Chondrocyte (in vitro differentiated cells): ENCODE data around the gene SSNA1. TPM values are rescaled to one million over a fixed set of nuclear protein-coding genes. Genes with fewer than 3 reads are reported as not detected.

Source experiments
- DNase-seq: peaks from one replicate; pipeline ENCODE4 v3.0.0; 2021; ENCODE audit warnings: mixed read lengths, low spot score
- H3K27ac Mint-ChIP-seq: one replicate; pipeline ENCODE4 v1.8.0; 2021; ENCODE audit warnings: mild to moderate bottlenecking, moderate library complexity, mixed read lengths; ENCODE audit not compliant: unreplicated experiment
- H3K27me3 Mint-ChIP-seq: 2 replicates; pipeline ENCODE4 v1.8.0; 2021; ENCODE audit warnings: low read depth, mixed read lengths
- H3K36me3 Mint-ChIP-seq: 2 replicates; pipeline ENCODE4 v1.8.0; 2021; ENCODE audit warnings: low read depth, mixed read lengths
- H3K4me1 Mint-ChIP-seq: 2 replicates; pipeline ENCODE4 v1.8.0; 2021; ENCODE audit warnings: low read depth, mild to moderate bottlenecking, mixed read lengths
- H3K4me3 Mint-ChIP-seq: one replicate; pipeline ENCODE4 v1.8.0; 2021; ENCODE audit warnings: mild to moderate bottlenecking, moderate library complexity, mixed read lengths; ENCODE audit not compliant: unreplicated experiment
- H3K9me3 Mint-ChIP-seq: 2 replicates; pipeline ENCODE4 v1.8.0; 2021; ENCODE audit warnings: low read depth, mixed read lengths
- total RNA-seq: library from RNA; stranded (reverse); gene quantifications from 3 replicates; pipeline ENCODE4 v1.2.1, GENCODE V29; 2021
- TF ChIP-seq, protein P1 (sequence below): fragments of 200-600 bp; sonication (generic); IDR thresholded peaks from 2 replicates; pipeline ENCODE4 v1.5.0; 2021; ENCODE audit warnings: antibody characterized with exemption, mild to moderate bottlenecking, moderate library complexity

The SSNA1 gene
- total RNA-seq, 1 donor from 2014 or later = 55.5 TPM

GRCh38 chr9:137146527-137146918 is 42.0 kb upstream of the SSNA1 start:
- Mint-ChIP-seq H3K27ac (no peak overlapping the region), H3K9me3 (no peaks in the 10 kb centered on the region), H3K4me3 (no peak overlapping the region), H3K36me3 (no peaks in the 10 kb centered on the region), H3K27me3 (peaks cover 20% of the 10 kb centered on the region), H3K4me1 (no peaks in the 10 kb centered on the region)
- TF ChIP-seq, protein P1, sequence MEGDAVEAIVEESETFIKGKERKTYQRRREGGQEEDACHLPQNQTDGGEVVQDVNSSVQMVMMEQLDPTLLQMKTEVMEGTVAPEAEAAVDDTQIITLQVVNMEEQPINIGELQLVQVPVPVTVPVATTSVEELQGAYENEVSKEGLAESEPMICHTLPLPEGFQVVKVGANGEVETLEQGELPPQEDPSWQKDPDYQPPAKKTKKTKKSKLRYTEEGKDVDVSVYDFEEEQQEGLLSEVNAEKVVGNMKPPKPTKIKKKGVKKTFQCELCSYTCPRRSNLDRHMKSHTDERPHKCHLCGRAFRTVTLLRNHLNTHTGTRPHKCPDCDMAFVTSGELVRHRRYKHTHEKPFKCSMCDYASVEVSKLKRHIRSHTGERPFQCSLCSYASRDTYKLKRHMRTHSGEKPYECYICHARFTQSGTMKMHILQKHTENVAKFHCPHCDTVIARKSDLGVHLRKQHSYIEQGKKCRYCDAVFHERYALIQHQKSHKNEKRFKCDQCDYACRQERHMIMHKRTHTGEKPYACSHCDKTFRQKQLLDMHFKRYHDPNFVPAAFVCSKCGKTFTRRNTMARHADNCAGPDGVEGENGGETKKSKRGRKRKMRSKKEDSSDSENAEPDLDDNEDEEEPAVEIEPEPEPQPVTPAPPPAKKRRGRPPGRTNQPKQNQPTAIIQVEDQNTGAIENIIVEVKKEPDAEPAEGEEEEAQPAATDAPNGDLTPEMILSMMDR = no peak
- peak; percentile 66 for DNase-seq

DNA sequence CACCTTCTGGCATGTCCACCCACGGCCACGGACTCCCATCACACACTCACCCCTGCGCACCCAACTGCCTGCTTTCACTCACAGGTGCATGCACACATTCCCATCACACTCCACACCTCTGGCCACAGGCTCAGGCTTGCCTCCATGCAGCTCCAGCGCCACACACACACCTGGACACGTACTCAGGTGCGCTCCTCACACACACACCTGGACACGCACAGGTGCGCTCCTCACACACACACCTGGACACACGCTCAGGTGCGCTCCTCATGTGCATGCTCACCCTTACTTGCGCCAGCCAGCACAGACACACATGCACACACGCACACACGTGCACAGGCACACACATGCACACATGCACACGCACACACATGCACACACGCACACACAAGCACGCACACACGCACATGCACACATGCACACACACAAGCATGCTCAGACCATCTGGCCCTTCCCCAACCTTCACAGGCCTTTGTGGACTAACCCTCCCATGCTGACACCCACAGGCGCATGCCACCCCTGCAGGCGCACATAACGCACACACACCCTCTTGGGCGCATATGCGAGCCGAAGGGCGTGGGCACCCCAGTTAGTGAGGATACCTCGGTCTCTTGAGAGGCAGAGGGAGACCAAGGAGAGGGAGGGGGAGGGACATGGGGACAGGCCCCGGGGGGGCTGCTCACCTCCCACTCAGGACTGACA is 41.2 kb upstream of the SSNA1 start:
- peak; percentile 75 for DNase-seq
- Mint-ChIP-seq H3K27ac (no peak overlapping the region), H3K27me3 (peaks cover 15% of the 10 kb centered on the region), H3K4me3 (no peak overlapping the region), H3K9me3 (no peaks in the 10 kb centered on the region), H3K4me1 (no peaks in the 10 kb centered on the region), H3K36me3 (no peaks in the 10 kb centered on the region)
- TF ChIP-seq, protein P1 = no peak

DNA sequence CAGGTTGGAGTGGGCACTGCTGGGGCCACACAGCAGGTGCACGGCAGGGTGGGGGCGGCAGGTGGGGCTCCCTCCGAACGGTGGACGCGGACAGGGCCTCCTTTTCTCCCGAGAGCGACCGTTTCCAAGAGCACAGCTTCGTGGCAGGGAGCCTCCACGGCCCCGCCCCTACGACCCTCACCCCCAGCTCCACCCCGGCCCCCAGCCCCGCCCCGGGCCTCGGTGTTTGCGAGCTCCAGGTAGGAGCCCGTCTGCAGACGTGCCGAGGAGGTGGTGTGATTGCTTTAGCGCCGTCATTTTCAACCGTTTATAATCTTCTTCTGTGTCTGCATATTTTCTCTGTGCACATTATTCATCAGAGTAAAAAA is 40.7 kb upstream of the SSNA1 start:
- no peaks in the 10 kb centered on the region for H3K9me3 Mint-ChIP-seq
- no peak overlapping the region for H3K4me3 Mint-ChIP-seq
- TF ChIP-seq, protein P1 = no peak
- no peaks in the 10 kb centered on the region for H3K36me3 Mint-ChIP-seq
- H3K4me1 Mint-ChIP-seq = no peaks in the 10 kb centered on the region
- DNase-seq = no peak
- peaks cover 13% of the 10 kb centered on the region for H3K27me3 Mint-ChIP-seq
- H3K27ac Mint-ChIP-seq = no peak overlapping the region

DNA sequence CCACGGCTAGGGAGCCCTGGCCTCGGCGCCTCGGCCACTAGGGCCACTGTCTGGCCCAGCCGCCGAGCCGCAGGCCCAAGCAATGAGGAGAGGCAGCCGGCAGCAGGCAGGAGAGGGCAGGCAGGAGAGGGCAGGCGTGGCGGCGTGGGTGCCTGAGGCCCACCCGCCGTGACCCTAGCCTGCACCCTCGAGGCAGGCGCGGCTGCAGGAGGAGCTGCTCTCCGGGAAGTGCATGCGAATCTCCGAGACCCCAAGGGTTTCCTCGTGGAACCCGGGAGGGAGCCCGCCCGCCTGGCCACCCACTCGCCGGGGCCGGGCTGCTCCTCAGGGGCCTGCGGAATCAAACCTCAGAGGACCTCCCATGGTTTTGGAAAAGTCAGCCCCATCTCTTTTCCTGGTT is 40.2 kb upstream of the SSNA1 start:
- no peak overlapping the region for H3K4me3 Mint-ChIP-seq
- H3K27ac Mint-ChIP-seq = no peak overlapping the region
- peaks cover 13% of the 10 kb centered on the region for H3K27me3 Mint-ChIP-seq
- H3K4me1 Mint-ChIP-seq = no peaks in the 10 kb centered on the region
- H3K9me3 Mint-ChIP-seq = no peaks in the 10 kb centered on the region
- TF ChIP-seq, protein P1 = no peak
- peak; percentile 65 for DNase-seq
- H3K36me3 Mint-ChIP-seq = no peaks in the 10 kb centered on the region

DNA sequence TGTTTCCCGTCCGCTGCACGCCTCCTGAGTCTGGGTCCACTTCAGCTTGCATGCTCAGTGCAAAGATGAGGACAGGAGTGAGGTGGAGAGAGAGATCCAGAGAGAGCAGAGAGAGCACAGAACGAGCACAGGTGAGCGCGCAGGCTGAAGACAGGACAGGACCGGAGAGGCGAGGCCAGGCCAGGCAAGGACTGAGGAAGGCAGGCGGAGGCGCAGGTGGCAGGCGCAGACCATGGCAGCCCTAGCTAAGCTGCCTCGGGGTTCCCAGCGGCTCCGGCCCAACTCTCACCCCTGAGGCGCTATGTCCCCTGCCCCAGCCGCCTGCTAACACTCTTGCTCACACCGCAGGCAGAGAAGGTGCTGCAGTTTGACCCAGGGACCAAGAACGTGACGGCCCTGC is 39.8 kb upstream of the SSNA1 start:
- Mint-ChIP-seq H3K27me3 (peaks cover 10% of the 10 kb centered on the region), H3K4me3 (no peak overlapping the region), H3K4me1 (no peaks in the 10 kb centered on the region), H3K36me3 (no peaks in the 10 kb centered on the region), H3K9me3 (no peaks in the 10 kb centered on the region), H3K27ac (no peak overlapping the region)
- peak; percentile 79 for DNase-seq
- TF ChIP-seq, protein P1 = no peak
